HCT116 (cell line): ENCODE measurements around the gene RIMKLA. TPM values are rescaled to one million over a fixed set of nuclear protein-coding genes. Genes with fewer than 3 reads are reported as not detected.

Experiments used
- ATAC-seq: fragments of 200-7000 bp; cut with Tn5 transposase; 2 replicates; pipeline ENCODE4 v1.9.1; 2020; ENCODE audit warnings: mild to moderate bottlenecking, moderate library complexity
- BruUV-seq: library from RNA; stranded (reverse); fragments of 400-500 nt; replicated peaks from 2 replicates; lab custom pipeline; 2021; lab: Mats Ljungman, UMichigan
- CTCF ChIA-PET: fragments of 300-600 bp; sonication (Branson Sonifier 250); formaldehyde crosslinking; loops from one replicate; lab custom pipeline; 2021; ENCODE audit warnings: antibody characterized with exemption; lab: Charles Lee
- POLR2A ChIA-PET: fragments of 300-600, 350-600 bp; sonication (Branson Sonifier 250); formaldehyde crosslinking; loops from one replicate; lab custom pipeline; 2021; ENCODE audit warnings: antibody characterized with exemption; lab: Charles Lee
- RAD21 ChIA-PET, 2 experiments: fragments of 300-600 bp; sonication (Branson Sonifier 250); formaldehyde crosslinking; loops; one replicate each; lab custom pipeline; 2023; ENCODE audit warnings: low total read pairs in 2 of 2; ENCODE audit not compliant: uncharacterized antibody in 2 of 2, unreplicated experiment in 2 of 2, low non-redundant PET in 1 of 2; lab: Charles Lee
- DNase-seq: peaks from one replicate; pipeline ENCODE4 v3.0.0-alpha.2; 2010; ENCODE audit warnings: low read depth, low spot score
- H2AFZ ChIP-seq: fragments of 200-600 bp; shearing (Covaris generic), sonication (generic); 2 replicates; pipeline ENCODE4 v1.6.1; 2017; ENCODE audit warnings: low read depth, mixed run types, mixed read lengths, antibody characterized with exemption, low read length; ENCODE audit not compliant: poor library complexity, severe bottlenecking
- H3K27ac ChIP-seq: 2 replicates; pipeline ENCODE4 v1.5.1; 2012; ENCODE audit warnings: low read depth, low read length
- H3K27me3 ChIP-seq: fragments of 200-600 bp; sonication (generic); 2 replicates; pipeline ENCODE4 v1.6.1; 2016; ENCODE audit warnings: mixed run types, low read length, mixed read lengths; ENCODE audit not compliant: insufficient read depth
- H3K36me3 ChIP-seq, 2 experiments: fragments of 200-500 bp in 1 of 2; fragments of 200-600 bp in 1 of 2; sonication (Bioruptor generic) in 1 of 2; sonication (generic) in 1 of 2; 2 replicates each; pipeline versions ENCODE4 v1.5.1 to v1.6.1; 2014 to 2016; ENCODE audit warnings: low read length in 2 of 2, inconsistent platforms in 1 of 2, mixed read lengths in 1 of 2, mixed run types in 1 of 2; ENCODE audit not compliant: insufficient read depth in 2 of 2, control insufficient read depth in 1 of 2
- H3K4me1 ChIP-seq, 2 experiments: fragments of 200-600 bp in 1 of 2; sonication (generic) in 1 of 2; 2 replicates each; pipeline versions ENCODE4 v1.5.1 to v1.6.1; 2012 to 2017; ENCODE audit warnings: low read length in 2 of 2, inconsistent platforms in 1 of 2, mild to moderate bottlenecking in 1 of 2, mixed read lengths in 1 of 2, mixed run types in 1 of 2, moderate library complexity in 1 of 2; ENCODE audit not compliant: insufficient read depth in 2 of 2, control insufficient read depth in 1 of 2
- H3K4me2 ChIP-seq: fragments of 200-600 bp; sonication (generic); 2 replicates; pipeline ENCODE4 v1.6.1; 2017; ENCODE audit warnings: mixed run types, low read length, mixed read lengths
- H3K4me3 ChIP-seq, 2 experiments: fragments of 200-600 bp in 1 of 2; sonication (generic) in 1 of 2; replicated peaks in 1 of 2; 2 replicates each; pipeline ENCODE4 v1.5.1; 2011 to 2016; ENCODE audit warnings: low read length in 2 of 2, control low read depth in 1 of 2, low read depth in 1 of 2, mild to moderate bottlenecking in 1 of 2, mixed read lengths in 1 of 2, mixed run types in 1 of 2
- H3K79me2 ChIP-seq: fragments of 200-600 bp; sonication (generic); 2 replicates; pipeline ENCODE4 v1.6.1; 2017; ENCODE audit warnings: mild to moderate bottlenecking, mixed run types, low read length, moderate library complexity, mixed read lengths; ENCODE audit not compliant: insufficient read depth
- H3K9ac ChIP-seq: fragments of 200-600 bp; sonication (generic); 2 replicates; pipeline ENCODE4 v1.6.1; 2016; ENCODE audit warnings: low read length, mixed read lengths
- H3K9me2 ChIP-seq: fragments of 200-600 bp; sonication (generic), shearing (Covaris generic); 2 replicates; pipeline ENCODE4 v1.6.1; 2017; ENCODE audit warnings: mixed run types, mild to moderate bottlenecking, moderate library complexity; ENCODE audit not compliant: insufficient read depth
- H3K9me3 ChIP-seq, 2 experiments: fragments of 200-500 bp in 1 of 2; fragments of 200-600 bp in 1 of 2; sonication (Bioruptor generic) in 1 of 2; sonication (generic) in 1 of 2; 2 replicates each; pipeline ENCODE4 v1.6.1; 2014 to 2017; ENCODE audit warnings: low read length in 2 of 2, mixed read lengths in 2 of 2, inconsistent platforms in 1 of 2, low read depth in 1 of 2, mild to moderate bottlenecking in 1 of 2, mixed run types in 1 of 2, moderate library complexity in 1 of 2; ENCODE audit not compliant: control insufficient read depth in 1 of 2, insufficient read depth in 1 of 2
- H4K20me1 ChIP-seq: fragments of 200-600 bp; sonication (generic), shearing (Covaris generic); 2 replicates; pipeline ENCODE4 v1.6.1; 2017; ENCODE audit warnings: mixed run types, mild to moderate bottlenecking, moderate library complexity; ENCODE audit not compliant: insufficient read depth
- ATF3 ChIP-seq: IDR thresholded peaks from 2 replicates; pipeline ENCODE4 v1.6.1; 2012
- CBX3 ChIP-seq: IDR thresholded peaks from 2 replicates; pipeline ENCODE4 v1.6.1; 2012; ENCODE audit warnings: low read depth
- EGR1 ChIP-seq: IDR thresholded peaks from 2 replicates; pipeline ENCODE4 v1.6.1; 2012; ENCODE audit warnings: low read depth
- EZH2 ChIP-seq: fragments of 200-600 bp; sonication (generic); IDR thresholded peaks from 2 replicates; pipeline ENCODE4 v1.6.1; 2017; ENCODE audit warnings: antibody characterized with exemption, mixed run types
- EZH2phosphoT487 ChIP-seq: fragments of 200-600 bp; IDR thresholded peaks from 2 replicates; pipeline ENCODE4 v1.6.1; 2018; ENCODE audit warnings: antibody characterized with exemption, borderline replicate concordance
- JUND ChIP-seq: IDR thresholded peaks from 2 replicates; pipeline ENCODE4 v1.6.1; 2012
- POLR2A ChIP-seq: IDR thresholded peaks from 2 replicates; pipeline ENCODE4 v1.7.0; 2011; ENCODE audit warnings: borderline replicate concordance; ENCODE audit not compliant: insufficient read depth, insufficient read length; ENCODE audit errors: extremely low read depth
- RAD21 ChIP-seq: IDR thresholded peaks from 2 replicates; pipeline ENCODE4 v1.6.1; 2012; ENCODE audit warnings: low read depth, mild to moderate bottlenecking
- REST ChIP-seq: IDR thresholded peaks from 2 replicates; pipeline ENCODE4 v1.6.1; 2012; ENCODE audit warnings: low read depth
- SIN3A ChIP-seq: IDR thresholded peaks from 2 replicates; pipeline ENCODE4 v1.6.1; 2012; ENCODE audit warnings: low read depth
- SP1 ChIP-seq: IDR thresholded peaks from 2 replicates; pipeline ENCODE4 v1.6.1; 2012; ENCODE audit warnings: low read depth
- SRF ChIP-seq: IDR thresholded peaks from 2 replicates; pipeline ENCODE4 v1.6.1; 2012; ENCODE audit warnings: low read depth
- ZNF274 ChIP-seq: fragments of 200-500 bp; sonication (Bioruptor generic); IDR thresholded peaks from 2 replicates; pipeline ENCODE4 v1.6.1; 2014; ENCODE audit warnings: mild to moderate bottlenecking, low read depth, low read length, inconsistent platforms
- intact Hi-C: fragments of 100-400 bp; cut with micrococcal nuclease; formaldehyde crosslinking; loops from 2 replicates; pipeline ENCODE4 v1.10.0; 2022
- total RNA-seq: library from RNA; stranded (reverse); gene quantifications from one replicate; pipeline ENCODE4 v1.2.1, GENCODE V29; 2021; ENCODE audit not compliant: unreplicated experiment

The RIMKLA gene
- total RNA-seq, 1 experiment from 2014 or later: 4.9 TPM

DNA sequence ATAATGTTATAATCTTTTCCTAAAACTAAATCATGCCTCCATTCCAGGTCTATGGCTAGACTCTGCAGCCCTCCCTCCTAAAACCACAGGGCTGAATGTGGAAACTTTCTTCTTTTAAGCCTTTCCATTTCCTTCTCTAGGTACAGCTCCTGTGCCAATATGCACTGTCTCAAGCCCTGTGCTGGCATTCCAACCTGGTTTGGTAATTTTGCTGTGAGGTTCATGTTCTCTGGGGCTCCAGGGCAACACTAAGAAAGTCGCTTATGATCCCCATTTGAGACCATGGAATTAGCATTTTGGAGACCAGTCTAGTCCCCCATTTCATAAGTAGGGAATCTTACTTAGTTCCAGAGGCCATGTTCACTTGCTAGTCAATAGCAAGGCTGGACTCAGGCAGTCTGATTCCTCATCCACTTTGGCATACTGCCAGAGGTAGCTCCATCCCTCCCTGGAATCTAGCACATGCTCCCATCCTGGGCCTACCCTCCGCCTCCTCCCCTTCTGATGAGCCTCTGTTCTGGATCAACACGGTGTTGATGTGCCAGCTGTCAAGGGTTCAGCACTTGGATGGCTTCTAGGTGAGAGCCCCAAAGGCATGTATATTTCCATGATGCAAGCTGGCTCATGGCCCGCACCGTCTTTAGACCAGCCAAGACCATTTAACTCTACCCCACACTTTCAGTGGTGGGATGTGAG is 38.7 kb downstream of the RIMKLA start:
- CTCF ChIA-PET: no interaction called here
- no TSS peak for BruUV-seq
- DNase-seq: no peak
- H2AFZ ChIP-seq: no peak overlapping the region
- intact Hi-C loops: no loop called here
- H3K27me3 ChIP-seq: no peaks in the 10 kb centered on the region
- H4K20me1 ChIP-seq: no peaks in the 10 kb centered on the region
- no peak overlapping the region for H3K9ac ChIP-seq
- no peak overlapping the region for H3K27ac ChIP-seq
- no peaks in the 10 kb centered on the region for H3K36me3 ChIP-seq
- H3K9me2 ChIP-seq: no peaks in the 10 kb centered on the region
- POLR2A ChIA-PET: no interaction called here
- no peaks in the 10 kb centered on the region for H3K79me2 ChIP-seq
- RAD21 ChIA-PET: no interaction called here
- H3K9me3 ChIP-seq: no peaks in the 10 kb centered on the region
- H3K4me2 ChIP-seq: no peak overlapping the region
- H3K4me3 ChIP-seq: no peak overlapping the region
- no peaks in the 10 kb centered on the region for H3K4me1 ChIP-seq
- TF ChIP-seq SRF (no peak), JUND (no peak), RAD21 (no peak), EGR1 (no peak), EZH2phosphoT487 (no peak), ATF3 (no peak), SIN3A (no peak), REST (no peak), CBX3 (no peak), SP1 (no peak), POLR2A (no peak), EZH2 (no peak), ZNF274 (no peak)
- TF ChIP-seq, all 23 proteins: peak for 0
- ATAC-seq: no peak
